Measurements from ENCODE around the gene SND1.

The SND1 gene

DNA sequence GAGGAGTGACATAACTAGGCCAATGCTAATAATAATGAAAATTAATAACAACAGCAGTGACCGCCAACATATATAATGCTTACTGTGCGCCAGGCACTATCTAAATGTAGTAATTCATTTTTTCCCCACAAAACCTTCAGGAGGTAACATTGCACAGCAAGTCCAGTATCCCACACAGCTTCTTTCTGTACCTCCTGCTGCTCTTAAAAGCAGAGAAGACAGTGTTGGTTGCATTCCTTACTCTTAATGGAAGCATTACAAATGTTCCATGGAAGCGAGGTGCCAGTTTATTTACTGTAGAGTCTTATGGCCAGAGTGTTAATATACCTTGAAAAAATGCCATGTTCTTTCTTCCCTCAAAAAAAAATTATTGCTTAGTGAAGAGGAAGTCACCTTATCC is 211.1 kb downstream of the SND1 start:
- no peak for DNase-seq (ENCODE audit: low read depth in 2 of 2)

DNA sequence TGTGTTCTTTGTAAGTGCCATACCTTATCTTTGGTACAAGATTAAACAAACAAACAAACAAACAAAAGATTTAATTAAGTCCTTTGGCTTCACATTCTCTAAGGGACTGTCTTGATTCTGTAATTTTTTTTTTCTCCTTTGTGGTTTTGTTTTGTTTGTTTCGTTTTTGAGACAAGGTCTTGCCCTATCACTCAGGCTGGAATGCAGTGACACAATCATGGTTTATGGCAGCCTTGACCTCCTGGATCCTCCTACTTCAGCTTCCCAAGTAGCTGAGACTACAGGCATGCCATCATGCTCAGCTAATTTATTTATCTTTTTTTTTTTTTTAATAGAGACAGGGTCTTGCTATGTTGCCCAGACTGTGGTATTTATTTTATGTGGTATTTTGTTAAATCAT is 213.5 kb downstream of the SND1 start:
- no peak for DNase-seq (ENCODE audit: low read depth in 2 of 2)

DNA sequence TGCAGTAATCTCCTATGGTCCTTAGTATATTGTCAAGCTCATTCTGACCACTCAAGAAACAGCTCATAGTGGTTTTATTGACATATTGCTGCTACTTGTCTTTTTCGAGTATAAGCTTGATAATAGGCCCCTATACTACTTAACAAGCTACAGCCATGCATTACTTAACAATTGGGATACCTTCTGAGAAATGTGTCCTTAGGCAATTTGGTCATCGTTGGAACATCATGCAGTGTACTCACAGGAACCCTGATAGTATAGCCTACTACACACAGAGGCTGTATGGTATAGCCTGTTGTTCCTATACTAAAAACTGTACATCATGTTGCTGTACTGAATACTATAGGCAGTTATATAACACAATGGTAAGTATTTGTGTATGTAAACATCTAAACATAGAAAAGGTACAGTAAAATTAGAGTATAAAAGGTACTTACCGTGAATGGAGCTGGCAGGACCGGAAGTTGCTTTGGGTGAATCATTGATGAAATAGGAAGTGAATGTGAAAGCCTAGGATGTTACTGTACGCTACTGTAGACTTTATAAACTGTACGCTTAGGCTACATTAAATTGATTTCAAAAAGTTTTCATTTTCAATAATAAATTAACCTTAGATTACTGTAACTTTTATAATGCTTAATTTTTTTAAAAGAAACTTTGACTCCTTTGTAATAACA is 218.4 kb downstream of the SND1 start:
- no peak for DNase-seq (ENCODE audit: low read depth in 2 of 2)

DNA sequence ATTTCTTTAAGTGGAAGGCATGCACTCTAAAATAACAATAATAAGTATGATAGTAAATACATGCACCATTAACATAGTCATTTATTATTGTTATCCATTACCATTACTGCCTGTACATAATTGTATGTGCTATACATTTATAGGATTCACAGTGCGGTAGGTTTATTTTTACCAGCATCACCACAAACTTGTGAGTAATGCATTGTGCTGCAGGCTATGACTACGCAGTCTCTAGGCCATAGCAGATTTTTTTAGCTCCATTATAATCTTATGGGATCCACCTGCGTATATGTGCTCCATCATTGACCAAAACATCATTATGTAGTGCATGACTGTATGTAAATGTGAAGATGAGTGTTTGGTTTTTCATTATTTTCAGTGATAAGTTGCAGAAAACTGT is 219.2 kb downstream of the SND1 start:
- DNase-seq (ENCODE audit: low read depth in 2 of 2), result no peak

GRCh38 chr7:127872122-127872521 is 220.1 kb downstream of the SND1 start:
- DNase-seq (ENCODE audit: low read depth in 2 of 2), result no peak

- no peak for DNase-seq (ENCODE audit: low read depth in 2 of 2)
These were observed 221.2 kb downstream of the SND1 start for GRCh38 chr7:127873151-127873550.

GRCh38 chr7:127873715-127874636 is 222.0 kb downstream of the SND1 start:
- DNase-seq (ENCODE audit: low read depth in 2 of 2), result no peak

GRCh38 chr7:127874951-127875608 is 223.1 kb downstream of the SND1 start:
- DNase-seq (ENCODE audit: low read depth in 2 of 2), result no peak

GRCh38 chr7:127876393-127876792 is 224.4 kb downstream of the SND1 start:
- DNase-seq (ENCODE audit: low read depth in 2 of 2), result no peak

GRCh38 chr7:127877951-127878350 is 226.0 kb downstream of the SND1 start:
- DNase-seq (ENCODE audit: low read depth in 2 of 2), result no peak

DNA sequence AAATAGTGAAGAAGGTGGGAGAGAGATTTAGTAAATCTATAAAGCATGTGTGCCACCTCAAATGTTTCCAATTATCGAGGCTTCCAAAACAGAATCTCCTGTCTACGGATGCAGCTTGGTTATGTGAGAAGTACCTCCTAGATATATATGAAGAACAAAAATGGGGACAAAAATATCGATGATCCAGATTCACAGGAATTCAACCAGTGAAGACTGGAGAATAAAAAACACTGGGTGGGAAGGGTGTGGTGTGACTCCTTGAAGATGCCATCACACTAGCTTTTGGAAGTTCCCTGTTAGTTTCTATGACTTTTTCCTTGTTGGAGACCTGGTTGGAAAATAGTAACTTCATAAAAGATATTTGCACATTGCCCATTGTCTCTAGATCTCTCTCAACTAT is 226.8 kb downstream of the SND1 start:
- DNase-seq (ENCODE audit: low read depth in 2 of 2), result no peak

DNA sequence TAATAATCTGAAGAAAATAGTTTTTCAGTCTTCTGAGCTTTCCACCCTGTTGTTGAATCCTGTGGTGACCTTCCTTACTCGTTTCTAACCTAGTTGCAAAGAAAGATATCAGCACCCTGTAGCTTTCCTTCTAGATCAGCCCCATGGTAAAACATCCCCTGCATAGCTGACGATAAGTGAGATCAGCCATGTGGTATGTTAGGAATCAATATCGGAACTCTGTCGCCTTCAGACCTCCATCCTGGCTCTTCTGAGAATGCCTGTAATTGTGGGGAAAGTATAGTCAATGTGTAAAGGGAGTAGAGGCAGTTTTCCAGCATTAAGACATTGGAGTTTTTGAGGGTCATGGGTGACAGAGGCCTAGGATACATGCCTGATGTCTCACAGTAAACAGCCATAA is 227.4 kb downstream of the SND1 start:
- no peak for DNase-seq (ENCODE audit: low read depth in 2 of 2)

- DNase-seq (ENCODE audit: low read depth in 2 of 2), result no peak
These were observed 227.9 kb downstream of the SND1 start for GRCh38 chr7:127879942-127880341.

- no peak for DNase-seq (ENCODE audit: low read depth in 2 of 2)
These were observed 228.5 kb downstream of the SND1 start for GRCh38 chr7:127880454-127880853.

DNA sequence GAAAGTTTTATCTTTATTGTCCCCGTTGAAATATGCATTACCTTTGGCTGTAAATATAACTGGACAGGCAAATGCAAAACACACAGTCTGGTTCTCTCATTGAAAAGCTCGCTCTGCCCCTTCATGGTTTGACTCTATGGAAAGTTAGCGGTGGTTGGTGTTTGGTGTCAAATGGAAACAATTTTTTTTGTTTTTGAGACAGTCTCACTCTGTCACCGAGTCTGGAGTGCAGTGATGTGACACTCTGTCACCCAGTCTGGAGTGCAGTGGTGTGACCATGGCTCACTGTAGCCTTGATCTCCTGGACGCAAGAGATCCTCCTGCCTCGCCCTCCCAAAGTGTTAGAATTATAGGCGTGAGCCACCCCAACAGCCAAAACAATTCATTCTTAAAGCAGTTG is 229.6 kb downstream of the SND1 start:
- no peak for DNase-seq (ENCODE audit: low read depth in 2 of 2)

- DNase-seq (ENCODE audit: low read depth in 2 of 2), result no peak
These were observed 230.4 kb downstream of the SND1 start for GRCh38 chr7:127882313-127882920.

DNA sequence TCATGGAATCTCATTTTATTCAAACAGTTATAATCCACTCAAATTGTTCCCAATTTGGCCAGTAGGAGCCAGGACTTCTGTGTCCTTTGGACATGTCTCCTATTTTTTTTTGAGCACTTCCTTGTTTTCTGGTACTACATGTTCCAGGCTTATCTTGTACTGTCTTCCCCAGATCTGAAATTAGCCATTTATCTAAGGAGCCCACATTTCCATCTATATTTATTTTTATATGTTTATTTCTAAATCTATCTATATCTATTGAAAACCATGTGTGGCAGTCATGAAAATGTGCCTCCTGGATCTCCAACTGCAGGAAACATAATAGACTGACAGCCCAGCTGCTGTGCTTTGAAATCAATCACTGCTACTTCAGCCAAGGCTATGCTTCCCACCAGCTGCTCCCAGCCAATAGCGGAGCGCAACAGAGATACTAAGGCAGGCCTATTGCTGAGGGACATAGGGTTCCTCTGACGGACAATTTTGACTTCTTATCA is 232.1 kb downstream of the SND1 start:
- no peak for DNase-seq (ENCODE audit: low read depth in 2 of 2)

GRCh38 chr7:127885222-127885772 is 233.3 kb downstream of the SND1 start:
- DNase-seq (ENCODE audit: low read depth in 2 of 2), result no peak

- DNase-seq (ENCODE audit: low read depth in 2 of 2), result no peak
These were observed 233.8 kb downstream of the SND1 start for GRCh38 chr7:127885843-127886242.

- DNase-seq (ENCODE audit: low read depth in 2 of 2), result no peak
These were observed 234.3 kb downstream of the SND1 start for GRCh38 chr7:127886248-127886647.

GRCh38 chr7:127887096-127887495 is 235.1 kb downstream of the SND1 start:
- no peak for DNase-seq (ENCODE audit: low read depth in 2 of 2)

- no peak for DNase-seq (ENCODE audit: low read depth in 2 of 2)
These were observed 235.6 kb downstream of the SND1 start for GRCh38 chr7:127887631-127888030.
